ENCODE measurements around the gene TSPEAR.

- no peak for TF ChIP-seq CTCF (conservative IDR thresholded peaks at IDR 0.05 in 1 of 2, IDR thresholded peaks at IDR 0.05 in 1 of 2; ENCODE audit: low read depth in 1 of 2, low read length in 2 of 2)
- TF ChIP-seq EZH2 (IDR thresholded peaks at IDR 0.05; ENCODE audit: low read length, missing control alignments): no peak
Measured at GRCh38 chr21:44495611-44496563, 215.5 kb downstream of the TSPEAR start.

Data from fibroblast of lung (primary cell).